ENCODE data around the gene UPF3A. TPM values are rescaled to one million over a fixed set of nuclear protein-coding genes. Genes with fewer than 3 reads are reported as not detected.

The UPF3A gene
- total RNA-seq, 6 experiments from 2014 or later = 10.6 to 24.3 (median 14.8) TPM

DNA sequence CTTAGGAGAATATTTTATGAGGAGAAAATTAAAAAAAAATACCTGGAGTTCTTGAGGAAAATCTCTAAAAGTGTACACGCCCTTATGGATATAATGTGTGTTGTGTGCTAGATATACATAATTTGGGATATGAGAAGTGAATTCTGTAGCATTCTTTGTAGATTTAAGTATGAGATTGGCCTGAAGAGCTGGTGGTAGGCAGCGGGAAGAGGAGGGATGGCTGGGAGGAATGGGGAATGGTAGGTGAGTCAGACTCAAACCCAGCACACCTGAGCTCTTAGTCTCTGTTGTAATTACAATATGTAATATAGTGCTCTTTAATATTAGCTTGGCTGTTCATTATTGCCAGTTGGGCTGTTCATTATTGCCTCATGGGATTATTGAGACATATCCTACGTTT is 39.9 kb downstream of the UPF3A start:
- intact Hi-C loops (cut with DNase I) = no loop called here
- 84% methylated on average over 3 of the region's 3 CpGs for WGBS (ENCODE audit: insufficient coverage, low coverage, low lambda C conversion rate, missing lambda C conversion rate)
- H3K27me3 ChIP-seq = no peaks in the 10 kb centered on the region
- H3K9me3 ChIP-seq = no peaks in the 10 kb centered on the region
- H3K36me3 ChIP-seq = peaks cover 0 to 38% (median 24%) of the 10 kb centered on the region in 4 donors
- ATAC-seq = no peak
- H3K4me1 ChIP-seq = peaks cover 0 to 6% (median 2%) of the 10 kb centered on the region in 4 donors
- no peak overlapping the region for H3K27ac ChIP-seq
- no peak for DNase-seq
- H3K4me3 ChIP-seq = no peak overlapping the region
- TF ChIP-seq, protein P1, sequence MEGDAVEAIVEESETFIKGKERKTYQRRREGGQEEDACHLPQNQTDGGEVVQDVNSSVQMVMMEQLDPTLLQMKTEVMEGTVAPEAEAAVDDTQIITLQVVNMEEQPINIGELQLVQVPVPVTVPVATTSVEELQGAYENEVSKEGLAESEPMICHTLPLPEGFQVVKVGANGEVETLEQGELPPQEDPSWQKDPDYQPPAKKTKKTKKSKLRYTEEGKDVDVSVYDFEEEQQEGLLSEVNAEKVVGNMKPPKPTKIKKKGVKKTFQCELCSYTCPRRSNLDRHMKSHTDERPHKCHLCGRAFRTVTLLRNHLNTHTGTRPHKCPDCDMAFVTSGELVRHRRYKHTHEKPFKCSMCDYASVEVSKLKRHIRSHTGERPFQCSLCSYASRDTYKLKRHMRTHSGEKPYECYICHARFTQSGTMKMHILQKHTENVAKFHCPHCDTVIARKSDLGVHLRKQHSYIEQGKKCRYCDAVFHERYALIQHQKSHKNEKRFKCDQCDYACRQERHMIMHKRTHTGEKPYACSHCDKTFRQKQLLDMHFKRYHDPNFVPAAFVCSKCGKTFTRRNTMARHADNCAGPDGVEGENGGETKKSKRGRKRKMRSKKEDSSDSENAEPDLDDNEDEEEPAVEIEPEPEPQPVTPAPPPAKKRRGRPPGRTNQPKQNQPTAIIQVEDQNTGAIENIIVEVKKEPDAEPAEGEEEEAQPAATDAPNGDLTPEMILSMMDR (IDR thresholded peaks at IDR 0.05) = no peak
- no peak for TF ChIP-seq POLR2A (IDR thresholded peaks at IDR 0.05)

DNA sequence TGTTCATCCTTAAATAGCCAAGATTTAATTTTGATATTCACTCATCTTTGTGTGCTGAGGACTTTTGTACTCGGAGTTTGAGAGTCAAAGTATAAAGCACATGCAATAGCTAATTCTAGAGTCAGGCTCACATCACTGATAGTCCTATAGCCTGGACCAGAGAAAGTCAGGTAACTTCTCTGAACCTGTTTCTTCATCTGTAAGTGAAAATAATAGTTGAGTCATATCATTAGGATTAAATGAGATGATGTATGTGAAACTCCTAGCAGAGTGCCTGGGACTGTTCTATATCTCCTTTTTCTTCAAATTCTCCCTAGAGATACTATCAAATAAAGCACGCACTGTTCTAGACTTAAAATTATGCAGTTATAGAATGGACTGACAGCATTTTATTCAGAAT is 41.9 kb downstream of the UPF3A start:
- no peak for ATAC-seq
- 100% methylated on average over 2 of the region's 2 CpGs for WGBS (ENCODE audit: insufficient coverage, low coverage, low lambda C conversion rate, missing lambda C conversion rate)
- no peak for TF ChIP-seq POLR2A (IDR thresholded peaks at IDR 0.05)
- TF ChIP-seq, protein P1 (IDR thresholded peaks at IDR 0.05) = no peak
- H3K9me3 ChIP-seq = no peaks in the 10 kb centered on the region
- H3K27me3 ChIP-seq = no peaks in the 10 kb centered on the region
- H3K36me3 ChIP-seq = peaks cover 0 to 38% (median 24%) of the 10 kb centered on the region in 4 donors
- no peak overlapping the region for H3K27ac ChIP-seq
- H3K4me3 ChIP-seq = no peak overlapping the region
- peaks cover 0 to 7% (median 4%) of the 10 kb centered on the region in 4 donors for H3K4me1 ChIP-seq
- intact Hi-C loops (cut with DNase I) = no loop called here
- DNase-seq = no peak

DNA sequence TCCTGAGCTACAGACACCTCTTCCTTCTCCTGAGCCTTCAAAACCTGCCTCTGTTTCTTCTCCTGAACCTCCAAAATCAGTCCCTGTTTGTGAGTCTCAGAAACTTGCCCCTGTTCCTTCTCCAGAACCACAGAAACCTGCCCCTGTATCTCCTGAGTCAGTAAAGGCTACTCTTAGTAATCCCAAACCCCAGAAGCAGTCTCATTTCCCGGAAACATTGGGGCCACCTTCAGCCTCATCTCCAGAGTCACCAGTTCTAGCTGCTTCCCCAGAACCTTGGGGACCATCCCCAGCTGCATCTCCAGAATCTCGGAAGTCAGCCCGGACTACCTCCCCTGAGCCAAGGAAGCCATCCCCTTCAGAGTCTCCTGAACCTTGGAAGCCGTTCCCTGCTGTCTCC is 42.9 kb downstream of the UPF3A start:
- DNase-seq = no peak
- no peak for ATAC-seq
- H3K27ac ChIP-seq = no peak overlapping the region

DNA sequence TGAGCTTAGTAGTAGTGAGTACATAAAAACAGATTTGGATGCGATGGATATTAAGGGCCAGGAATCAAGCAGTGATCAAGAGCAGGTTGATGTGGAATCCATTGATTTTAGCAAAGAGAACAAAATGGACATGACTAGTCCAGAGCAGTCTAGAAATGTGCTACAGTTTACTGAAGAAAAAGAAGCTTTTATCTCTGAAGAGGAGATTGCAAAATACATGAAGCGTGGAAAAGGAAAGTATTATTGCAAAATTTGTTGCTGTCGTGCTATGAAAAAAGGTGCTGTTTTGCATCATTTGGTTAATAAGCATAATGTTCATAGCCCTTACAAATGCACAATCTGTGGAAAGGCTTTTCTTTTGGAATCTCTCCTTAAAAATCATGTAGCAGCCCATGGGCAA is 44.3 kb downstream of the UPF3A start:
- Histone ChIP-seq H3K4me3 (no peak overlapping the region), H3K27me3 (no peaks in the 10 kb centered on the region), H3K4me1 (peaks cover 0 to 9% (median 3%) of the 10 kb centered on the region in 4 donors), H3K27ac (no peak overlapping the region), H3K9me3 (no peaks in the 10 kb centered on the region), H3K36me3 (peaks cover 0 to 38% (median 24%) of the 10 kb centered on the region in 4 donors)
- intact Hi-C loops (cut with DNase I) = no loop called here
- no peak for TF ChIP-seq POLR2A (IDR thresholded peaks at IDR 0.05)
- TF ChIP-seq, protein P1 (IDR thresholded peaks at IDR 0.05) = no peak
- no peak for ATAC-seq
- 49% methylated on average over 3 of the region's 3 CpGs for WGBS (ENCODE audit: insufficient coverage, low coverage, low lambda C conversion rate, missing lambda C conversion rate)
- DNase-seq = no peak

More for the DNA sequence above, 42.9 kb downstream of the UPF3A start:
- H3K9me3 ChIP-seq = no peaks in the 10 kb centered on the region
- peaks cover 0 to 9% (median 3%) of the 10 kb centered on the region in 4 donors for H3K4me1 ChIP-seq
- peaks cover 0 to 38% (median 24%) of the 10 kb centered on the region in 4 donors for H3K36me3 ChIP-seq
- H3K4me3 ChIP-seq = no peak overlapping the region
- intact Hi-C loops (cut with DNase I) = no loop called here
- 100% methylated on average over 4 of the region's 4 CpGs for WGBS (ENCODE audit: insufficient coverage, low coverage, low lambda C conversion rate, missing lambda C conversion rate)
- TF ChIP-seq POLR2A (IDR thresholded peaks at IDR 0.05) = no peak
- TF ChIP-seq, protein P1 (IDR thresholded peaks at IDR 0.05) = no peak
- no peaks in the 10 kb centered on the region for H3K27me3 ChIP-seq

DNA sequence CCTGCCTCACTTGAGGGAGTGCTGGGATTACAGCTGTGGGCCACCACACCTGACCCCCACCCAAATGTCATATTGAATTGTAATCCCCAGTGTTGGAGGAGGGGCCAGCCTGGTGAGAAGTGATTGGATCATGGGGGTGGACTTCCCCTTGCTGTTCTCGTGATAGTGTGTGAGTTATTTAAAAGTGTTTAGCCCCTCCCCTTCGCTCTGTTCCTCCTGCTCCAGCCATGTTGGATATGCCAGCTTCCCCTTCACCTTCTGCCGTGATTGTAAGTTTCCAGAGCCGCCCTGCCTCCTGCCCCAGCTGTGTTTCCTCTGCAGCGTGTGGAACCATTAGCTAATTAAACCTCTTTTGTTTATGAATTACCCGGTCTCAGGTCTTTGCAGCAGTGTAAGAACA is 46.6 kb downstream of the UPF3A start:
- H3K36me3 ChIP-seq = peaks cover 0 to 18% (median 13%) of the 10 kb centered on the region in 4 donors
- no peak for TF ChIP-seq POLR2A (IDR thresholded peaks at IDR 0.05)
- TF ChIP-seq, protein P1 (IDR thresholded peaks at IDR 0.05) = no peak
- WGBS (ENCODE audit: insufficient coverage, low coverage, low lambda C conversion rate, missing lambda C conversion rate) = 75% methylated on average over 6 of the region's 6 CpGs
- no peak overlapping the region for H3K4me3 ChIP-seq
- no peak overlapping the region for H3K27ac ChIP-seq
- intact Hi-C loops (cut with DNase I) = no loop called here
- DNase-seq = no peak
- H3K27me3 ChIP-seq = no peaks in the 10 kb centered on the region
- peaks cover 0 to 9% (median 3%) of the 10 kb centered on the region in 4 donors for H3K4me1 ChIP-seq
- no peaks in the 10 kb centered on the region for H3K9me3 ChIP-seq
- ATAC-seq = peak in 1 of 4 donors; percentile 10

Measured in right lobe of liver (tissue), 6 donors.